Stimulated activated naive CD4-positive, alpha-beta T cell (primary cell): ENCODE measurements around the gene NKAIN1.

ENCODE experiments used
- DNase-seq, 6 experiments: peaks; one replicate each; lab custom pipeline; 2025; lab: John Stamatoyannopoulos, UW

NKAIN1 gene

DNA sequence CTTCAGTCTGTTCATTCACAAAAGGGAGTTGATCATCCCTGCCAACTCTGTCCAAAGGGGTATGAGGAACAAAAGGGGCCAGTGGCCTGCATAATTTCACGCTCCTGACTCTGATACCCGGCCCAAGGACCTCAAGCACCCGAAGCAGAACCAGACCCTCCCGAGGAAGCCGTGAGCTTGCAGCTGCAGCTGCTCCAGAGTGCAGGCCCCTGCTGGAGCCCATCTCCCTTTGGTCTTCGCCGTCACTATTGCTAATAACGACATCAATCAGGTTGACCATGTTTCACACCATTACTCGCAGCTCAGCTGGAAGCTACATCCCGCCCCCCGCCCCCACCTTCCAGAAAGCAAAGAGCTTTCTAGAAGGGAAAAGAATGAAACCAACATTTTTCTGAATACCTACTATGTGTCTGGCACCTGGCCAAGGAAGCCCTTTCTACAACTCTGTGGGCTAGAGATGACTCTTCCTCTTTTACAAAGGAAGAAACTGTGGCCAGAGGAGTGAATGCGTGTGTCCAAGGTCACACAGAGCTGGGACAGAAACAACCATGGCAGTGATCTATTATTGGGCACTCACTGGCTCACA, 5.5 kb downstream of the NKAIN1 start:
- DNase-seq, result no peak

- DNase-seq, result no peak
These were observed 7.0 kb downstream of the NKAIN1 start for GRCh38 chr1:31232689-31233088.

- DNase-seq, result no peak
These were observed 7.9 kb downstream of the NKAIN1 start for GRCh38 chr1:31231802-31232201.

DNA sequence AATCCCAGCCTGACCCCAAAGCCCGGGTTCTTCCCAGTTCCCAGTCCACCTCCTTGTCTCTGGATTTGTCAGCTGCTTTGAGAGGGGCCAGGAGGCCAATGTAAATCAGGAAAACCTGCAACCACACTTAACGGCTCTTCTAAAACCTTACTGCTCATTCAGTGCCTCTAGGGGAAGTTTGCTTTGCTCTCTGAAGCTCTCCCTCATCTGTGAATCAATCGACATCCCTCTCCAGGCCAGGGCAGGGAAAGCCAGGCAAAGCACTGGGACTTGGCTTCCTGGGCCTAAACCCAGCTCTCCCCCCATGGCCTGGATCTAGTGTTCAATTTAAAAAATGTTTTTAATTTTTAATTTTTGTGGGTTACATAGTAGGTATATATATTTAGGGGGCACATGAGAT, 9.3 kb downstream of the NKAIN1 start:
- no peak for DNase-seq

DNA sequence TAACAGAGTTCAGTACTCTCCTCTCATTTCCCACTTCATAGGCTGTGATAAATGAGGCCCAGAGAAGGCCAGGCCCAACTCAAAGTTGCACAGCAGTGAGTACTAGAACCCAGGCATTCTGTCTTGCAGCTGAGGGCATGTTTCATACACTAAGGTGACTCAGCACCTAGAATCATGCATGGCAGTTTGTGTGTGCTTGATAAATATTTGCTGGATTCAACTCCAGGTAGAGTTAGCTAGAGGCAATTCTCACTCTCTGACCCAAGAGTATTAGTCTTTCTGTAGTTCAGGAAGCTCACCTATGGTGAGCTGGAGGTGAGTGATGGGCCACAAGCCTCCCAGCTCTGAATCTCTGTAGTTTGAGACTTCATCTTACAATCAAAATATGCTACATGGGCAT, 10.7 kb downstream of the NKAIN1 start:
- no peak for DNase-seq

DNA sequence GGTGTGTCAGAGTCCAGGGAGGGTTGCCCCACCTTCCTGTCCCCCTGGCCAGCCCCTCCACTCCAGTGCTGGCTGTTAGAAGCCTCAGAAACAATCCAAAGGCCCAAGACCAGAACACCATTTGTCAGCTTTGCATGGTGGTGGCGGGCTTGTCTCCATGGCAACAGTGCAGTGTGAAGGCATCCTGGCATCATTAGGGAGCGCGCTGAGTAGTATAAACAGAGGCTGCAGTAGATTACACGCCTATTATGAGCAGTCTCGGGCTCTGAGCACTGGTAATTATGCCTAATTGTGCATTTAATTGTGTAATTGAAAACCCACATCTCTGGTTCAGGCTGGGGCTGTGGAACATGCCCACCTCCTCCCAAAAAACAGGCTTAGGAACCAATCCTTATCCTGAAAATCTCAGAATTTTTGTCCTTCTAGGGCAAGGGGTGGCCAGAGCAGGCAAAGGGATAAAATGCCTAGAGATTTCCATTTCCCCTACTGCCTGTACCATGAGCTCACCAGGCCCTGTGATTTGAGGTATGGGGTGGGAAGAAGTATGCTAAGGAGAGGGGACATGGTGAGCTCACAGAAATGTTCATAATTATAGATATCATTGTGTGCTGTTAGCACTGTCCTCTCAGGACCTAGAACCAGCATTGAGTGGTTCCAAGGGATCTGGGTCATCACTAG, 11.7 kb downstream of the NKAIN1 start:
- no peak for DNase-seq

GRCh38 chr1:31224068-31224467, 15.6 kb downstream of the NKAIN1 start:
- DNase-seq, result no peak

GRCh38 chr1:31222176-31222575, 17.5 kb downstream of the NKAIN1 start:
- no peak for DNase-seq

DNA sequence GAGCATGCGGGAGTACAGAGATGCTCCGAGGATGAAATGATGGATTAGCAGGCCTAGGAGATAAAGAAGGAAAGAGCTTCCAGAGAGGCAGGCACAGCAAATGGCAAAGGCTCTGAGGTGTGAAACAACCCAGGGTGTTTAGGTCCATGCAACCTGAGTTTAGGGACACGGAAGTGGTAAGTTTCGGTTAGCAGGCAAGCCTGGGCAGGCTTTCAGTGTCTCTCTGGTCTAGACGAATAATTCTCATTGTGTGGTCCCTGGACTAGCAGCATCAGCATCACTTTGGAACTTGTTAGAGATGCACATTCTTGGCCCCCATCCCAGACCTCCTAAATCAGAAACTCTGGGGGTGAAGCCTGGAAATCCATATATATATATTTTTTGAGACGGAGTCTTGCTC, 18.6 kb downstream of the NKAIN1 start:
- no peak for DNase-seq

DNA sequence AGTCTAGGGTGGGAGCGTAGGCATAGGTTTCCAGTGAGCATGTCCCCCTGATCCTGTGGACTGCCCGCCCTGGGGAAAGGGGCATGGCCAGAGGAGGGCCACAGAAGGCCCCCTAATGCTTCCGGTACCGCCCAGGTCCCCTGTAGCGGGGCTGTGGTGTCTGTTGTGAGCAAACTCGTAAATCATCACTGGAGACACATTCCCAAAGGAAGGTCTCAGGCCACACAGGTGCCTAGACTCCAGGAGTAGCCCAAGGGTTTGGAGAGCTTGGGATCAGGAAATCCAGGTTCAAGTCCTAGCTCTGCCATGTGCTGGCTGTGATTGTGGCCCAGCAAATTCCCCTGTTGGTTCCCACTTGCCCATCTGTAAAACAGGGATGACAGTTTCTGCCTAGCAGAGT, 20.2 kb downstream of the NKAIN1 start:
- DNase-seq, result no peak

DNA sequence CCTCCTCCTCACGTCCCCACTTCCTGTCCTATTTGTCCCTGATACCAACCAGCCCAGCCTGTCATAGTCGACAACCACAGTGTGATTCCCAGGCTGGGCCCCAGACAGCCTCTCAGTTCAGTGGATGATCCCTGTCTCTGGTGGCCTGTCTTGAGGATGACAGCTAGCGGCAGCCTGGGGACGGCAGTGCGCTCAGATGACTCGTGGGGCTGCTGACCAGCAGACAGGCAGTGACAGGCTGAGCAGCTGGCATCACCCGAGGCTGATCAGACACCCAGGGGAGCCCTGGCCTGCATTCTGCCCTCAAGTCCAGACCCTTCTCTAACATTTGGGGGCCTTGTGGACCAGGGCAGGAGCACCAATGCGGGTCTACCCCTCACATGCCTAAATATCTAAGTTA, 21.0 kb downstream of the NKAIN1 start:
- no peak for DNase-seq

GRCh38 chr1:31216016-31216415, 23.7 kb downstream of the NKAIN1 start:
- no peak for DNase-seq

- no peak for DNase-seq
These were observed 24.6 kb downstream of the NKAIN1 start for GRCh38 chr1:31215065-31215570.

DNA sequence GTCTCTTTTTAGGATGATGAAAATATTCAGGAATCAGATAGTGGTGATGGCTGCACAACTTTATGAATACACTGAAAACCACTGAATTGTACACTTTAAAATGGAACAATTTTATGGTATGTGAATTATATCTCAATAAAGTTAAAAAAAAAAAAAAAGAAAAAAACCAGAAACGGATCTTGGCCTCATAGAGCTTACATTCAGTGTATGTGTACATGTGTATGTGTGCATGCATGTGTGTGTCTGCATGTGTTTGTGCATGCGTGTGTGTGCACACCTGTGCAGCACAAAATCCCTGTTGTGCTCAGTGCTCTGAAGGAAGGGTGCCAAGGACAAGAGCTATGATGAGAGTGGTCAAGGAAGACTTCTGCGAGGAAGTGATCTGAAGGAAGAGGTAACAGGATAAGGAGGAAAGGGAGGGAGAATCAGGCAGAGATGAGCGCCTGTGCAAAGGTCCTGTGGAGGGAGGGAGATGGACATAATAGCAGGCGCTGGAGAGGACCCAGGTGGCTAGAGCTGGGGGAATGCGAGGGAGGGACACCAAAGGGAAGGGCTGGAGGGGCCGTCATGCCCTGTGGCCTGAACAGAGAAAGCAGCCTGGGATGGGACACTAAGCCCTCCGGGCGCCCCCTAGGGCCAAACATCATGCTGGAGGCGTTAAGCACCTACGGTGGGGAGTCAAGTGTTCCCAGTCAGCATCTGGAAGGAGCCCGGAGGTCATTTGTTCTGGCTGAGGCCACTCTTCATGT, 25.2 kb downstream of the NKAIN1 start:
- no peak for DNase-seq

GRCh38 chr1:31208361-31208945, 31.2 kb downstream of the NKAIN1 start:
- DNase-seq, result no peak

DNA sequence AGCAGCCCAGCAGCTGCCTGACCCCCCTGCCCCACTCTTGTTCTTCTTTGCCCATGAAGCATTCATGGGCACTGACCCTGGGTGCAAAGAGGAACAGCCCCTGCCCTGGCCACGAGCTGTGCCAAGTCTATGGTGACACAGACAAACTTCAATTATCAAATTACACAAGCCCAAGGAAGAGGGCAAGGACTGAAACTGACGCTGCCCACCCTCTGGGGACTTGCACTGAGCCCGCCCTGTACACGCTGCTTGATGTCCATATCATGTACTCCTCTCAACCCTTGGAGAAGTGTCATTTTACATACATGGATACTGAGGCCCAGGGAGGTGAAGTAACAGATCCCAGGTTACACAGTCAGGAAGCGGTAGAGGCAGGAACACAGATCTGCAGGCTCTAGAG, 32.1 kb downstream of the NKAIN1 start:
- no peak for DNase-seq

GRCh38 chr1:31207046-31207445, 32.6 kb downstream of the NKAIN1 start:
- no peak for DNase-seq

GRCh38 chr1:31203215-31203614, 36.5 kb downstream of the NKAIN1 start:
- no peak for DNase-seq

DNA sequence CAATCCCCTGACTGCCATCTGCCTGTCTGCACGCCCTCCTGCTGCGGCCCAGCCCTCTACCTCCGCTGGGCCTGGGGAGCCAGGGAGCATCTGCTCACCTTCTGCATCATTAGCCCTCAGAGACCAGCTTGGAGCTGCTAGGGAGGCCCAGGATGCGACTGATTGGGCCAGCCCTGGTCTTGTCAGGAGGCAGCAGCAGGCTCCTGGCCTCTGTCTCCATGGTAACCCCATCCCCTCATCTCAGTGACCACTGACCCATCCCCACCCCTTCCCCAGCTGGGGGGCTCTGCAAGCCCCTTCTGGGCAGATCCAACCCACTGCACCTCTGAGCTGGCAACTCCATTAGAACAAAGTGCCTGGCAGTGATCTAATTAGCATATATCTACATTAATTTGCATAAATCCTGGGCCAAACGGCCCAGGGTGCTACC, 37.7 kb downstream of the NKAIN1 start:
- no peak for DNase-seq

DNA sequence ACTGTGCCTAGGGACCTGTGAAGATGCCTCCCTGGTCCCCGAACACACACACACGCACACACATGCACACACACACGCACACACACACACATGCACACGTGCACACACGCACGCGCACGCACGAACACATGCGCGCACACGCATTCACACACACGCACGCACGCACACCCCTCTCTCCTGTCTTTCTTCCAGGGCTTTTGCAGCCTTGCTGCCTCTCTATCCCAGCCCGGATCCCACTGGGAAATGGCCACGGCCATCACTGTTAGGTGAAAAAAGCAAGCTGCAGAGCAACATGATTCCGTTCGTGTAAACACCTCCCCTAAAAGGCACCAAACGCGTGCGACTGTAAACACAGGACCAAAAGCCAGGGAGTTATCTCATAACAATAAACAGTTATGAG, 39.7 kb downstream of the NKAIN1 start:
- DNase-seq, result no peak

GRCh38 chr1:31199236-31199790, 40.4 kb downstream of the NKAIN1 start:
- DNase-seq, result no peak

GRCh38 chr1:31198600-31198999, 41.1 kb downstream of the NKAIN1 start:
- DNase-seq, result no peak
